Epithelial cell of esophagus (primary cell): ENCODE measurements around the gene RBM12.
A peak's percentile ranks its signal among the peaks of the same experiment; 100 is the strongest.

Experiments
- DNase-seq: peaks from one replicate; pipeline ENCODE4 v3.0.0; 2010; ENCODE audit warnings: low read depth
- H3K4me3 ChIP-seq: 2 replicates; pipeline ENCODE4 v1.5.1; 2011; ENCODE audit warnings: mild to moderate bottlenecking, low read length, control low read depth
- TF ChIP-seq, protein P1 (sequence below): IDR thresholded peaks from 2 replicates; pipeline ENCODE4 v1.5.1; 2011; ENCODE audit warnings: low read depth, mild to moderate bottlenecking, low read length, control low read depth, inconsistent platforms; ENCODE audit not compliant: insufficient read depth; ENCODE audit errors: missing control alignments

The RBM12 gene

DNA sequence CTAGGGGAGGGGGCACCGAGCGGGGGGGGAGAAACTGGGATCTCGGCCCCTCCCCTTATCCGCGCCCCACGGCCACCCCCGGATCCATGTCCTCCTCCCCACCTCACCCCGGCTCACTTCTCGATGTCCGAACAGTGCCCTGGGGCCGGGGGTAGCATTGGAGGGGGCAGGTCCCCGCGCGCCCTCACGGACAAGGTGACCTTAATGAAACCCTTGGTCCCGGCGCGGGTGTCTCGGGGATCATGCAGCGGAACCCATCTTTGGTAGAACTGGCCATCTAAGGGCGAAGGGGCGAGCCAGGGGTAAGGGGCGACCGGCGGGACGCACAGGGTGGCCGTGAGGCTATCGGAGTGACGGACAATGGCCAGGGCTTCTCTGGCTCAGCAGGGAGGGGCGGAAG lies 62.7 kb downstream of the RBM12 start:
- peak overlapping the region; percentile 36 for H3K4me3 ChIP-seq
- DNase-seq = no peak
- TF ChIP-seq, protein P1, sequence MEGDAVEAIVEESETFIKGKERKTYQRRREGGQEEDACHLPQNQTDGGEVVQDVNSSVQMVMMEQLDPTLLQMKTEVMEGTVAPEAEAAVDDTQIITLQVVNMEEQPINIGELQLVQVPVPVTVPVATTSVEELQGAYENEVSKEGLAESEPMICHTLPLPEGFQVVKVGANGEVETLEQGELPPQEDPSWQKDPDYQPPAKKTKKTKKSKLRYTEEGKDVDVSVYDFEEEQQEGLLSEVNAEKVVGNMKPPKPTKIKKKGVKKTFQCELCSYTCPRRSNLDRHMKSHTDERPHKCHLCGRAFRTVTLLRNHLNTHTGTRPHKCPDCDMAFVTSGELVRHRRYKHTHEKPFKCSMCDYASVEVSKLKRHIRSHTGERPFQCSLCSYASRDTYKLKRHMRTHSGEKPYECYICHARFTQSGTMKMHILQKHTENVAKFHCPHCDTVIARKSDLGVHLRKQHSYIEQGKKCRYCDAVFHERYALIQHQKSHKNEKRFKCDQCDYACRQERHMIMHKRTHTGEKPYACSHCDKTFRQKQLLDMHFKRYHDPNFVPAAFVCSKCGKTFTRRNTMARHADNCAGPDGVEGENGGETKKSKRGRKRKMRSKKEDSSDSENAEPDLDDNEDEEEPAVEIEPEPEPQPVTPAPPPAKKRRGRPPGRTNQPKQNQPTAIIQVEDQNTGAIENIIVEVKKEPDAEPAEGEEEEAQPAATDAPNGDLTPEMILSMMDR = no peak

- H3K4me3 ChIP-seq = peak overlapping the region; percentile 36
- DNase-seq = peak; percentile 83
- TF ChIP-seq, protein P1 = peak; percentile 44
These were observed 63.4 kb downstream of the RBM12 start for GRCh38 chr20:35600993-35601973.

- TF ChIP-seq, protein P1 = no peak
- DNase-seq = no peak
- H3K4me3 ChIP-seq = peak overlapping the region; percentile 36
These were observed 64.3 kb downstream of the RBM12 start for GRCh38 chr20:35600176-35600992.

- DNase-seq = no peak
- TF ChIP-seq, protein P1 = no peak
- no peak overlapping the region for H3K4me3 ChIP-seq
These were observed 65.0 kb downstream of the RBM12 start for GRCh38 chr20:35599776-35600120.
